H1 (cell line): Measurements from ENCODE around the gene AMN. TPM values are rescaled to one million over a fixed set of nuclear protein-coding genes. Genes with fewer than 3 reads are reported as not detected.

Source experiments
- CTCF ChIA-PET: fragments of 300-600 bp; sonication (Branson Sonifier 250); formaldehyde crosslinking; loops from one replicate; lab custom pipeline; 2021; ENCODE audit not compliant: partially characterized antibody; lab: Charles Lee
- POLR2A ChIA-PET: fragments of 300-600 bp; sonication (Branson Sonifier 250); formaldehyde crosslinking; loops from one replicate; lab custom pipeline; 2021; ENCODE audit warnings: inconsistent platforms; ENCODE audit not compliant: partially characterized antibody; lab: Charles Lee
- DNase-seq, 2 experiments: peaks; one replicate each; pipeline versions ENCODE4 v3.0.0 to v3.0.0-alpha.2; 2010 to 2022; ENCODE audit warnings: low spot score in 2 of 2, low read depth in 1 of 2, mixed read lengths in 1 of 2
- FAIRE-seq: peaks from 2 replicates; lab custom pipeline; 2011; peaks lifted over from hg19 to GRCh38; lab: Jason Lieb, UNC
- H2AFZ ChIP-seq: 2 replicates; pipeline ENCODE4 v1.8.1; 2012; ENCODE audit warnings: low read length, inconsistent platforms
- H2AK5ac ChIP-seq: 2 replicates; pipeline ENCODE4 v1.6.1; 2013; ENCODE audit warnings: low read depth, low read length
- H2BK120ac ChIP-seq: replicated peaks from 2 replicates; pipeline ENCODE3; 2013; ENCODE audit warnings: low read depth, low read length, inconsistent platforms
- H2BK12ac ChIP-seq: 2 replicates; pipeline ENCODE4 v1.6.1; 2013; ENCODE audit warnings: low read depth, low read length
- H2BK15ac ChIP-seq: 2 replicates; pipeline ENCODE4 v1.6.1; 2013; ENCODE audit warnings: low read length
- H2BK20ac ChIP-seq: 2 replicates; pipeline ENCODE4 v1.6.1; 2013; ENCODE audit warnings: low read length
- H2BK5ac ChIP-seq: 2 replicates; pipeline ENCODE4 v1.6.1; 2013; ENCODE audit warnings: low read depth, low read length
- H3K14ac ChIP-seq: 2 replicates; pipeline ENCODE4 v1.6.1; 2013; ENCODE audit warnings: inconsistent platforms; ENCODE audit not compliant: insufficient read length
- H3K18ac ChIP-seq: 2 replicates; pipeline ENCODE4 v1.6.1; 2013; ENCODE audit warnings: low read length; ENCODE audit errors: extremely low read depth
- H3K23ac ChIP-seq: 2 replicates; pipeline ENCODE4 v1.6.1; 2013; ENCODE audit warnings: inconsistent platforms; ENCODE audit not compliant: insufficient read length
- H3K23me2 ChIP-seq: 2 replicates; pipeline ENCODE4 v1.6.1; 2013; ENCODE audit warnings: low read depth, low read length
- H3K27ac ChIP-seq: 2 replicates; pipeline ENCODE4 v1.6.1; 2011; ENCODE audit warnings: low read depth, low read length, inconsistent platforms
- H3K27me3 ChIP-seq, 4 experiments: replicated peaks in 1 of 4; 1 replicate in 1 of 4; 2 replicates in 3 of 4; pipeline versions ENCODE4 v1.6.1 to v1.8.1; 2011 to 2013; ENCODE audit warnings: low read length in 3 of 4, mild to moderate bottlenecking in 3 of 4, inconsistent platforms in 2 of 4, mixed read lengths in 2 of 4, moderate library complexity in 1 of 4; ENCODE audit not compliant: control insufficient read depth in 3 of 4, insufficient read depth in 3 of 4; ENCODE audit errors: extremely low read depth in 1 of 4
- H3K36me3 ChIP-seq, 4 experiments: 2 replicates each; pipeline versions ENCODE4 v1.6.1 to v1.8.1; 2011 to 2013; ENCODE audit warnings: mild to moderate bottlenecking in 4 of 4, low read length in 3 of 4, moderate library complexity in 2 of 4, control low read depth in 1 of 4, inconsistent platforms in 1 of 4; ENCODE audit not compliant: insufficient read depth in 4 of 4, control insufficient read depth in 2 of 4
- H3K4ac ChIP-seq: replicated peaks from 2 replicates; pipeline ENCODE3; 2013; ENCODE audit warnings: low read length, low read depth, mixed read lengths, inconsistent platforms; ENCODE audit not compliant: insufficient read length
- H3K4me1 ChIP-seq, 4 experiments: replicated peaks in 1 of 4; 1 replicate in 1 of 4; 2 replicates in 3 of 4; pipeline versions ENCODE4 v1.6.1 to v1.8.1; 2011 to 2013; ENCODE audit warnings: low read length in 3 of 4, inconsistent platforms in 2 of 4, mixed read lengths in 1 of 4; ENCODE audit not compliant: insufficient read depth in 4 of 4, control insufficient read depth in 3 of 4
- H3K4me2 ChIP-seq, 2 experiments: 2 replicates each; pipeline versions ENCODE4 v1.6.1 to v1.8.1; 2011 to 2013; ENCODE audit warnings: low read depth in 2 of 2, low read length in 2 of 2, control low read depth in 1 of 2, inconsistent platforms in 1 of 2, mild to moderate bottlenecking in 1 of 2; ENCODE audit not compliant: insufficient read depth in 1 of 2
- H3K4me3 ChIP-seq, 4 experiments: fragments of 200-600, 300-600 bp in 1 of 4; sonication (generic), shearing (Covaris generic), sonication (Bioruptor Twin) in 1 of 4; 2 replicates each; pipeline versions ENCODE4 v1.5.1 to v1.8.1; 2011 to 2016; ENCODE audit warnings: low read length in 4 of 4, low read depth in 3 of 4, control low read depth in 2 of 4, inconsistent platforms in 2 of 4, mild to moderate bottlenecking in 2 of 4, mixed read lengths in 1 of 4, moderate library complexity in 1 of 4; ENCODE audit not compliant: insufficient read depth in 2 of 4; ENCODE audit errors: extremely low read depth in 1 of 4
- H3K56ac ChIP-seq: replicated peaks from 2 replicates; pipeline ENCODE3; 2013; ENCODE audit warnings: low read depth, mild to moderate bottlenecking, mixed read lengths, low read length, inconsistent platforms; ENCODE audit not compliant: insufficient read length
- H3K79me1 ChIP-seq: 2 replicates; pipeline ENCODE4 v1.6.1; 2013; ENCODE audit warnings: low read depth, low read length, control low read depth
- H3K79me2 ChIP-seq, 2 experiments: 2 replicates each; pipeline versions ENCODE4 v1.6.1 to v1.8.1; 2012 to 2013; ENCODE audit warnings: low read length in 2 of 2, mild to moderate bottlenecking in 2 of 2, inconsistent platforms in 1 of 2; ENCODE audit not compliant: insufficient read depth in 2 of 2, control insufficient read depth in 1 of 2
- H3K9ac ChIP-seq, 4 experiments: replicated peaks in 1 of 4; 1 replicate in 1 of 4; 2 replicates in 3 of 4; pipeline versions ENCODE4 v1.6.1 to v1.8.1; 2011 to 2013; ENCODE audit warnings: low read depth in 3 of 4, low read length in 3 of 4, control low read depth in 2 of 4, mild to moderate bottlenecking in 2 of 4, moderate library complexity in 2 of 4, inconsistent platforms in 1 of 4; ENCODE audit errors: extremely low read depth in 1 of 4
- H3K9me3 ChIP-seq, 2 experiments: 2 replicates each; pipeline versions ENCODE4 v1.6.1 to v1.8.1; 2012 to 2013; ENCODE audit warnings: mild to moderate bottlenecking in 2 of 2, moderate library complexity in 2 of 2, control low read depth in 1 of 2, inconsistent platforms in 1 of 2, low read depth in 1 of 2, low read length in 1 of 2, mixed read lengths in 1 of 2; ENCODE audit not compliant: insufficient read depth in 2 of 2
- H4K20me1 ChIP-seq, 2 experiments: replicated peaks in 1 of 2; 2 replicates each; pipeline versions ENCODE3 to v1.8.1; 2011 to 2013; ENCODE audit warnings: inconsistent platforms in 2 of 2, low read length in 2 of 2, mild to moderate bottlenecking in 1 of 2; ENCODE audit not compliant: insufficient read depth in 2 of 2, control insufficient read depth in 1 of 2
- H4K5ac ChIP-seq: 2 replicates; pipeline ENCODE4 v1.6.1; 2013; ENCODE audit warnings: low read length, low read depth, mixed read lengths, inconsistent platforms; ENCODE audit not compliant: insufficient read length
- H4K8ac ChIP-seq: 2 replicates; pipeline ENCODE4 v1.8.0; 2013; ENCODE audit warnings: mild to moderate bottlenecking, moderate library complexity, low read length, inconsistent platforms; ENCODE audit not compliant: insufficient read depth; ENCODE audit errors: extremely low read depth
- H4K91ac ChIP-seq: replicated peaks from 2 replicates; pipeline ENCODE3; 2013; ENCODE audit warnings: low read length, mixed read lengths, inconsistent platforms; ENCODE audit not compliant: insufficient read length
- CBX8 ChIP-seq: fragments of 300-800, 300-1000 bp; sonication (generic); IDR thresholded peaks from 2 replicates; pipeline ENCODE4 v1.7.1; 2016; ENCODE audit warnings: low read depth, low read length, borderline replicate concordance
- CHD1 ChIP-seq: IDR thresholded peaks from 2 replicates; pipeline ENCODE4 v1.6.1; 2012; ENCODE audit warnings: low read depth, low read length, improper control_type of control experiment
- CREB1 ChIP-seq: IDR thresholded peaks from 2 replicates; pipeline ENCODE4 v1.6.1; 2012; ENCODE audit warnings: inconsistent platforms
- EZH2 ChIP-seq: fragments of 200-600 bp; sonication (generic); IDR thresholded peaks from 2 replicates; pipeline ENCODE4 v1.7.1; 2012; ENCODE audit warnings: low read depth, mild to moderate bottlenecking, moderate library complexity, low read length, inconsistent platforms; ENCODE audit not compliant: severe bottlenecking
- JUN ChIP-seq: IDR thresholded peaks from 2 replicates; pipeline ENCODE4 v1.6.1; 2011; ENCODE audit warnings: low read depth, mild to moderate bottlenecking, improper control_type of control experiment, low read length
- RFX5 ChIP-seq: IDR thresholded peaks from 2 replicates; pipeline ENCODE4 v1.6.1; 2011; ENCODE audit warnings: low read depth, low read length, improper control_type of control experiment, borderline replicate concordance
- SIN3A ChIP-seq, 2 experiments: IDR thresholded peaks in 1 of 2; conservative IDR thresholded peaks in 1 of 2; 2 replicates each; pipeline ENCODE4 v1.6.1; 2011 to 2012; ENCODE audit warnings: low read length in 2 of 2, improper control_type of control experiment in 1 of 2, low read depth in 1 of 2, mild to moderate bottlenecking in 1 of 2
- TAF7 ChIP-seq: optimal IDR thresholded peaks from 2 replicates; pipeline ENCODE3; 2011; ENCODE audit warnings: low read depth, mild to moderate bottlenecking, inconsistent platforms, low read length, moderate library complexity, borderline replicate concordance
- ZNF274 ChIP-seq: IDR thresholded peaks from 2 replicates; pipeline ENCODE4 v1.7.0; 2012; ENCODE audit warnings: low read length, borderline replicate concordance; ENCODE audit errors: extremely low read depth
- WGBS, 2 experiments: shearing (Covaris generic) in 1 of 2; methylation state at CpG; one replicate each; pipeline versions ENCODE4 v1.1.6 to v1.1.7; 2013 to 2015; ENCODE audit warnings: low lambda C conversion rate in 2 of 2, mixed read lengths in 2 of 2, inconsistent platforms in 1 of 2, low coverage in 1 of 2, missing lambda C conversion rate in 1 of 2; ENCODE audit not compliant: insufficient replicate concordance in 2 of 2, insufficient coverage in 1 of 2, insufficient read length in 1 of 2; ENCODE audit errors: extremely low coverage in 1 of 2, missing lambda C conversion rate in 1 of 2; 5-methylcytosine and 5-hydroxymethylcytosine counted together
- polyA plus RNA-seq, 7 experiments: library from polyadenylated mRNA; depleted of rRNA in 3 of 7; stranded (reverse) in 5 of 7; unstranded in 2 of 7; fragments of >200 nt in 5 of 7; fragments of 200-250 nt in 2 of 7; gene quantifications; 1 replicate in 5 of 7; 2 replicates in 1 of 7; 4 replicates in 1 of 7; pipeline versions ENCODE4 v1.2.1 to v1.2.3, GENCODE V29; 2011 to 2013; ENCODE audit warnings: missing spikeins in 2 of 7, mixed read lengths in 2 of 7
- total RNA-seq: library from RNA; stranded (reverse); fragmentation: NEBNext Ultra II Directional; extraction: Animal tissue kit (Norgen Biotek cat#: 25700); gene quantifications from 2 replicates; pipeline ENCODE4 v1.2.1, GENCODE V29; 2021
- TF ChIP-seq, protein P1 (sequence below): IDR thresholded peaks from 2 replicates; pipeline ENCODE4 v1.6.1; 2012; ENCODE audit warnings: inconsistent platforms

The AMN gene
- total and polyA plus RNA-seq, 2 of the 8 experiments (the other 6 are each of a cell fraction or from before 2014, with no cell fraction given) = 0.77 to 1.5 TPM

DNA sequence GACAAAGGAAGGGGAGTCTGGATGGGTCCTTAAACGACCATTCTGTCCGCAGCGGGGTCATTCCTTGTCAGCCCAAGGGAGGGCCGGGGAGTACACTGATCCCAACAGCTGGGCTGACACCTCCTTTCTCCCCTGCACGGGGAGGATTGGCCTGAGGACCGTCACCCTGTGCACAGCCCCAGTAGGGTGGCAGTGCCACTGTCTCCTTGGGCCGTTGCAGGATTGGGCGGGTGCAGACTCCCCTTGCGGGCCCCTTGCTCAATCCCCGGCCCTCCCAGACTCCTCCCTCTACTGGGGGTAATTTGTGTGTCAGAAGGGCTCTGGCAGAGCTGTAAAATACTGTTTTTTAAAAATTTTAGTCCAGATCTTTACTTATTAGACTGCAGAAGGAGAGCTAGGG, 12.6 kb upstream of the AMN start:
- H3K36me3 ChIP-seq = peaks cover 0 to 21% (median 7%) of the 10 kb centered on the region in 4 experiments; a peak in 3 of 8 replicates
- FAIRE-seq (no peak), DNase-seq (no peak)
- H2BK20ac ChIP-seq = no peak overlapping the region
- no peak for TF ChIP-seq SIN3A (conservative IDR thresholded peaks at IDR 0.05 in 1 of 2, IDR thresholded peaks at IDR 0.05 in 1 of 2; ENCODE audit: low read depth in 1 of 2, low read length in 2 of 2)
- TF ChIP-seq CREB1 = no peak
- no peak for TF ChIP-seq RFX5
- no peak for TF ChIP-seq ZNF274
- no peak for TF ChIP-seq JUN
- no peak for TF ChIP-seq TAF7
- no peak for TF ChIP-seq CHD1
- TF ChIP-seq, protein P1, sequence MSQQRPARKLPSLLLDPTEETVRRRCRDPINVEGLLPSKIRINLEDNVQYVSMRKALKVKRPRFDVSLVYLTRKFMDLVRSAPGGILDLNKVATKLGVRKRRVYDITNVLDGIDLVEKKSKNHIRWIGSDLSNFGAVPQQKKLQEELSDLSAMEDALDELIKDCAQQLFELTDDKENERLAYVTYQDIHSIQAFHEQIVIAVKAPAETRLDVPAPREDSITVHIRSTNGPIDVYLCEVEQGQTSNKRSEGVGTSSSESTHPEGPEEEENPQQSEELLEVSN = no peak
- no peak for TF ChIP-seq CBX8
- TF ChIP-seq EZH2 = no peak
- 0 out of 2 replicates have a peak overlapping the region, but pooled peaks have one; percentile 28 for H2AK5ac ChIP-seq
- no peak overlapping the region for H2BK15ac ChIP-seq
- ChIA-PET POLR2A (interaction anchor here (0.6 kb wide), 1 partner anchor 22 kb away, joined by 4 read pairs; no protein-coding TSS in a partner anchor), CTCF (interaction anchor here (0.6 to 2.3 kb wide), 3 partner anchors 33 to 343 kb away, joined by 3 to 6 read pairs (median 5); no protein-coding TSS in a partner anchor)
- H3K23me2 ChIP-seq = no peaks in the 10 kb centered on the region
- no peak overlapping the region for H2BK5ac ChIP-seq
- H3K79me2 ChIP-seq = no peaks in the 10 kb centered on the region
- no peaks in the 10 kb centered on the region for H4K20me1 ChIP-seq
- H3K4ac ChIP-seq = no peak overlapping the region
- 96% methylated on average over 9 of the region's 10 CpGs; no CpG with 5 or more reads in 1 of the 2 experiments for WGBS, 2 experiments
- H3K9ac ChIP-seq = no peak overlapping the region
- H3K4me1 ChIP-seq = no peaks in the 10 kb centered on the region; a peak in 1 of 7 replicates
- no peak overlapping the region for H3K27ac ChIP-seq
- H2BK12ac ChIP-seq = no peak overlapping the region
- no peak overlapping the region for H3K56ac ChIP-seq
- no peak overlapping the region for H3K4me3 ChIP-seq
- no peak overlapping the region for H4K8ac ChIP-seq
- no peak overlapping the region for H4K91ac ChIP-seq
- H4K5ac ChIP-seq = no peak overlapping the region
- H2BK120ac ChIP-seq = no peak overlapping the region
- H3K4me2 ChIP-seq = no peak overlapping the region
- no peak overlapping the region for H3K23ac ChIP-seq
- H3K79me1 ChIP-seq = no peaks in the 10 kb centered on the region
- no peak overlapping the region for H3K18ac ChIP-seq
- H3K27me3 ChIP-seq = no peaks in the 10 kb centered on the region
- H3K14ac ChIP-seq = no peak overlapping the region
- peaks cover 3 to 15% of the 10 kb centered on the region in 2 experiments; a peak in 2 of 4 replicates for H3K9me3 ChIP-seq
- H2AFZ ChIP-seq = no peak overlapping the region
